Upper lobe of right lung (tissue), 1 donor: ENCODE data around the gene AGR3. TPM values are rescaled to one million over a fixed set of nuclear protein-coding genes. Genes with fewer than 3 reads are reported as not detected.

Source experiments
- ATAC-seq: fragments of 200-7000 bp; cut with Tn5 transposase; one replicate; pipeline ENCODE4 v1.9.1; 2020; ENCODE audit warnings: mild to moderate bottlenecking, moderate library complexity
- DNase-seq: peaks from one replicate; pipeline ENCODE4 v3.0.0-alpha.2; 2020
- H3K27ac ChIP-seq: fragments of 200-600 bp; one replicate; pipeline ENCODE4 v1.8.0; 2022
- H3K27me3 ChIP-seq: fragments of 200-600 bp; one replicate; pipeline ENCODE4 v1.8.0; 2022; ENCODE audit warnings: mild to moderate bottlenecking
- H3K36me3 ChIP-seq: fragments of 200-600 bp; one replicate; pipeline ENCODE4 v1.8.0; 2022
- H3K4me1 ChIP-seq: fragments of 200-600 bp; one replicate; pipeline ENCODE4 v1.8.0; 2022
- H3K4me3 ChIP-seq: fragments of 200-600 bp; one replicate; pipeline ENCODE4 v1.8.0; 2022; ENCODE audit warnings: mild to moderate bottlenecking
- H3K9me3 ChIP-seq: fragments of 200-600 bp; one replicate; pipeline ENCODE4 v1.8.0; 2022
- CTCF ChIP-seq: fragments of 200-600 bp; IDR thresholded peaks from one replicate; pipeline ENCODE4 v1.8.0; 2022; ENCODE audit warnings: antibody characterized with exemption
- intact Hi-C: fragments of 100-400 bp; cut with DNase I; formaldehyde crosslinking; loops from one replicate; pipeline ENCODE4 v1.11.0; 2022
- total RNA-seq: library from RNA; stranded (reverse); fragmentation: NEBNext Ultra II Directional; extraction: Animal tissue kit (Norgen Biotek cat#: 25700); gene quantifications from one replicate; pipeline ENCODE4 v1.2.1, GENCODE V29; 2021
- donor health status: DM: no; HTN: yes; CAD: no; lungs with severe emphysema.

AGR3 gene
- total RNA-seq, 1 donor from 2014 or later, result 37.2 TPM

DNA sequence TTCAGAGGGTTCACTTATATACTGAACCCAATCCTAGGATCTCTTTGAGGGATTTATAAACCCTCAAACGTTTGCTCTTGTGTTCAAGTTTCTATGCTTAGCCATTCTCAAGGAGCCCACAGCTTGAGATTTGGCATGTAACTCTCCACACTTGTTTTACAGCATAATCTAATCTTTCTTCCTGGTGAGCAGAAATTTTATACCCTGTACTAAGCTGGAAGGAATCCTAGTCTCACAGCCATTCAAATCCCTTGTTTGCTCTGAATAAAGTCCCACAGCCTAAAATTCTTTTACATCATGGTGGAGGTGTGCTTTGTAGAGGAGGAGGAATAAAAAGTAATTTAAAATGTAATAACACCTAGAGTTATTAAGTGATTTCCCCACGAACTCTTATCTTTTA is 71.7 kb downstream of the AGR3 start:
- Histone ChIP-seq H3K27me3 (no peaks in the 10 kb centered on the region), H3K4me1 (no peaks in the 10 kb centered on the region), H3K36me3 (no peaks in the 10 kb centered on the region), H3K4me3 (no peak overlapping the region), H3K9me3 (no peaks in the 10 kb centered on the region), H3K27ac (no peak overlapping the region)
- intact Hi-C loops, result no loop called here
- ATAC-seq, result no peak
- no peak for DNase-seq
- TF ChIP-seq CTCF, result no peak

Other genes starting within 250 kb of the AGR3 start
- 12.3 TPM for gene ANKMY2, start 236.2 kb downstream of the AGR3 start, total RNA-seq
- 28.0 TPM for gene BZW2, start 235.8 kb downstream of the AGR3 start, total RNA-seq
- 185 TPM for gene TSPAN13, start 128.2 kb downstream of the AGR3 start, total RNA-seq
- 66.3 TPM for gene AGR2, start 77.0 kb downstream of the AGR3 start, total RNA-seq